DND-41 (cell line): ENCODE measurements around the gene PCP2.

ENCODE experiments used
- EZH2 ChIP-seq: IDR thresholded peaks from 3 replicates; pipeline ENCODE4 v1.6.1; 2012; ENCODE audit warnings: borderline replicate concordance, low read depth, mild to moderate bottlenecking, moderate library complexity, low read length, inconsistent platforms; ENCODE audit not compliant: severe bottlenecking
- TF ChIP-seq, protein P1 (sequence below): IDR thresholded peaks from 2 replicates; pipeline ENCODE4 v1.5.1; 2012; ENCODE audit warnings: borderline replicate concordance, low read length, moderate library complexity, mild to moderate bottlenecking; ENCODE audit not compliant: poor library complexity, severe bottlenecking; ENCODE audit errors: extremely low read depth

DNA sequence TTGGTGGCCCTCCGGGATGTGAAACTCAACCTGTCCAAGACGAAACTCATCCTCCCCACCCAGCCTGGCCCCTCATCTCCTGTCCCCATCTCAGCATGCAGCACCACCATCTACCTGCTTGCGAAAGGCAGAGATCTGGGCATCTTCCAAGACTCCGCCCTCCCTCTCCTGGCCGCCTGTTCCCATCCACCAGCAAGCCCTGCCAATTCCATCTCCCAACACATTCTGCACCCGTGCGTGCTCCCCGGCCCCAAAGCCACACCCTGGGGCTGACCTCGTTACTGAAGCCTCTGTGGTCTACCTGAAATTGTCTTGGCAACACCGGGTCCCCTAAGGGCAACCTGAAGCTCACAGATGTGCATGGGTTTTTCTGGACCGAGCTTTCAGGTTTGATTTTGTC lies 51.1 kb downstream of the PCP2 start:
- TF ChIP-seq, protein P1, sequence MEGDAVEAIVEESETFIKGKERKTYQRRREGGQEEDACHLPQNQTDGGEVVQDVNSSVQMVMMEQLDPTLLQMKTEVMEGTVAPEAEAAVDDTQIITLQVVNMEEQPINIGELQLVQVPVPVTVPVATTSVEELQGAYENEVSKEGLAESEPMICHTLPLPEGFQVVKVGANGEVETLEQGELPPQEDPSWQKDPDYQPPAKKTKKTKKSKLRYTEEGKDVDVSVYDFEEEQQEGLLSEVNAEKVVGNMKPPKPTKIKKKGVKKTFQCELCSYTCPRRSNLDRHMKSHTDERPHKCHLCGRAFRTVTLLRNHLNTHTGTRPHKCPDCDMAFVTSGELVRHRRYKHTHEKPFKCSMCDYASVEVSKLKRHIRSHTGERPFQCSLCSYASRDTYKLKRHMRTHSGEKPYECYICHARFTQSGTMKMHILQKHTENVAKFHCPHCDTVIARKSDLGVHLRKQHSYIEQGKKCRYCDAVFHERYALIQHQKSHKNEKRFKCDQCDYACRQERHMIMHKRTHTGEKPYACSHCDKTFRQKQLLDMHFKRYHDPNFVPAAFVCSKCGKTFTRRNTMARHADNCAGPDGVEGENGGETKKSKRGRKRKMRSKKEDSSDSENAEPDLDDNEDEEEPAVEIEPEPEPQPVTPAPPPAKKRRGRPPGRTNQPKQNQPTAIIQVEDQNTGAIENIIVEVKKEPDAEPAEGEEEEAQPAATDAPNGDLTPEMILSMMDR: no peak
- no peak for TF ChIP-seq EZH2
